Activated CD4-positive, alpha-beta T cell treated with anti-CD3 and anti-CD28 coated beads, Interleukin-2, amount 50 U/mL, for 1 hour (primary cell): ENCODE measurements around the gene PNMA5.

Experiments
- DNase-seq: peaks from one replicate; pipeline ENCODE4 v3.0.0-alpha.2; 2020

The PNMA5 gene

GRCh38 chrX:152958524-152959465 is 35.1 kb downstream of the PNMA5 start:
- DNase-seq, result peak; percentile 88

GRCh38 chrX:152958047-152958446 is 35.9 kb downstream of the PNMA5 start:
- no peak for DNase-seq

GRCh38 chrX:152950786-152951185 is 43.1 kb downstream of the PNMA5 start:
- no peak for DNase-seq

- DNase-seq, result no peak
Measured at GRCh38 chrX:152949114-152949513, 44.8 kb downstream of the PNMA5 start.

GRCh38 chrX:152946681-152947080 is 47.2 kb downstream of the PNMA5 start:
- no peak for DNase-seq

GRCh38 chrX:152945021-152945979 is 48.6 kb downstream of the PNMA5 start:
- DNase-seq, result no peak

- DNase-seq, result no peak
Measured at GRCh38 chrX:152943826-152944225, 50.1 kb downstream of the PNMA5 start.

- DNase-seq, result no peak
Measured at GRCh38 chrX:152942077-152942442, 51.9 kb downstream of the PNMA5 start.

GRCh38 chrX:152941328-152942076 is 52.4 kb downstream of the PNMA5 start:
- DNase-seq, result peak; percentile 85
